Pulmonary artery endothelial cell (primary cell): ENCODE measurements around the gene ZSCAN5B. TPM values are rescaled to one million over a fixed set of nuclear protein-coding genes. Genes with fewer than 3 reads are reported as not detected.
"Not testable (repeated sequence)": the region's sequence is repeated elsewhere in the genome, so short reads cannot be mapped to it uniquely, and the experiment has no call there.

Experiments used
- DNase-seq: peaks from one replicate; pipeline ENCODE4 v3.0.0-alpha.2; 2011; ENCODE audit warnings: low read depth, low spot score
- total RNA-seq: library from RNA; depleted of rRNA; stranded (reverse); fragments of >200 nt; gene quantifications from 2 replicates; pipeline ENCODE4 v1.2.3, GENCODE V29; 2014

ZSCAN5B gene
- total RNA-seq, result not detected in 2 replicates

GRCh38 chr19:56197646-56198045 lies at the start of gene ZSCAN5B:
Gene ZSCAN5B (minus strand): TSS chr19:56197783. CDS start chr19:56193052, 4,731 bp downstream.
- not testable (repeated sequence) for DNase-seq

GRCh38 chr19:56245764-56246163 lies 48.2 kb upstream of the ZSCAN5B start:
- not testable (repeated sequence) for DNase-seq

GRCh38 chr19:56245121-56245740 lies 47.6 kb upstream of the ZSCAN5B start:
- DNase-seq, result no peak

GRCh38 chr19:56223481-56223880 lies 25.9 kb upstream of the ZSCAN5B start:
- DNase-seq, result no peak

- DNase-seq, result no peak
Observed at GRCh38 chr19:56222901-56223300, 25.3 kb upstream of the ZSCAN5B start.

- no peak for DNase-seq
Observed at GRCh38 chr19:56221851-56222250, 24.3 kb upstream of the ZSCAN5B start.

GRCh38 chr19:56221442-56221841 lies 23.9 kb upstream of the ZSCAN5B start:
- not testable (repeated sequence) for DNase-seq

GRCh38 chr19:56218961-56219360 lies 21.4 kb upstream of the ZSCAN5B start:
- DNase-seq, result no peak

- no peak for DNase-seq
Observed at GRCh38 chr19:56217039-56217949, 19.7 kb upstream of the ZSCAN5B start.

GRCh38 chr19:56211718-56212117 lies 14.1 kb upstream of the ZSCAN5B start:
- no peak for DNase-seq

- not testable (repeated sequence) for DNase-seq
Observed at GRCh38 chr19:56210036-56210435, 12.5 kb upstream of the ZSCAN5B start.

- DNase-seq, result no peak
Observed at GRCh38 chr19:56209091-56209490, 11.5 kb upstream of the ZSCAN5B start.

GRCh38 chr19:56207581-56207980 lies 10.0 kb upstream of the ZSCAN5B start:
- not testable (repeated sequence) for DNase-seq

GRCh38 chr19:56201973-56202372 lies 4.4 kb upstream of the ZSCAN5B start, which contains the start of gene ZSCAN5C:
Gene ZSCAN5C (plus strand): TSS chr19:56202273. CDS start chr19:56205914, 3,641 bp downstream.
- no peak for DNase-seq

- DNase-seq, result no peak
Observed at GRCh38 chr19:56199687-56200086, 2.1 kb upstream of the ZSCAN5B start.

GRCh38 chr19:56193981-56194640 lies 3.5 kb downstream of the ZSCAN5B start:
- no peak for DNase-seq

GRCh38 chr19:56191711-56192110 lies 5.9 kb downstream of the ZSCAN5B start:
- no peak for DNase-seq

- no peak for DNase-seq
Observed at GRCh38 chr19:56191115-56191514, 6.5 kb downstream of the ZSCAN5B start.

- no peak for DNase-seq
Observed at GRCh38 chr19:56189785-56190184, 7.8 kb downstream of the ZSCAN5B start.

- no peak for DNase-seq
Observed at GRCh38 chr19:56177564-56178243, 19.9 kb downstream of the ZSCAN5B start.

GRCh38 chr19:56176881-56177280 lies 20.7 kb downstream of the ZSCAN5B start:
- no peak for DNase-seq
